Measurements from ENCODE around the gene ITGA8. TPM values are rescaled to one million over a fixed set of nuclear protein-coding genes. Genes with fewer than 3 reads are reported as not detected.
"Not testable (repeated sequence)": the region's sequence is repeated elsewhere in the genome, so short reads cannot be mapped to it uniquely, and the experiment has no call there.

Gene ITGA8
- total RNA-seq, 1 donor from 2014 or later: 2.5 TPM

GRCh38 chr10:15582972-15583371 lies 136.8 kb downstream of the ITGA8 start:
- DNase-seq (ENCODE audit: low spot score): not testable (repeated sequence)
- intact Hi-C loops (cut with DNase I): loop anchor here (10.0 kb wide), 1 partner anchor 148 kb away; no protein-coding TSS in a partner anchor

DNA sequence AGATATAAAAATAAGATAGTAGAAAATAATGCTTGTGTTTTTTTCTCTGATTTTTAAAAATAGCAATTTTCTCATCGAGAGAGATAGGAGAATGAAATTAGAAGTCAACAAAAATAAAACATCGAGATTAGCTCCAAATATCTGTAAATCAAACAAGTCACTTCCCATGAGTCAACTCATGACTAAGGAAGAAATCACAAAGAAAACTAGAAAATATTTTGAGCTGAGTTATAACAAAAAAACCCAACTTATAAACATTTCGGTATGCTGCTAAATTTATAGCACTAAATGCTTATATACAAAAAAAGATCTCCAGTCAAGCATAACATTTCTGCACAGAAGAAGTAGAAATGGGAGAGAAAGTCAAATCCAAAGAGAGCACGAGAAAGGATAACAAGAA lies 140.1 kb downstream of the ITGA8 start:
- intact Hi-C loops (cut with DNase I): loop anchor here (10.0 kb wide), 1 partner anchor 145 kb away; no protein-coding TSS in a partner anchor

GRCh38 chr10:15572531-15573045 lies 147.1 kb downstream of the ITGA8 start:
- intact Hi-C loops (cut with DNase I): no loop called here
- no peak for DNase-seq (ENCODE audit: low spot score)

More for the DNA sequence above, 140.1 kb downstream of the ITGA8 start:
- no peak for DNase-seq (ENCODE audit: low spot score)

- intact Hi-C loops (cut with DNase I): no loop called here
- DNase-seq (ENCODE audit: low spot score): no peak
Measured at GRCh38 chr10:15571575-15571974, 148.1 kb downstream of the ITGA8 start.

GRCh38 chr10:15570738-15571339 lies 148.9 kb downstream of the ITGA8 start:
- DNase-seq (ENCODE audit: low spot score): no peak
- intact Hi-C loops (cut with DNase I): no loop called here

- DNase-seq (ENCODE audit: low spot score): no peak
- intact Hi-C loops (cut with DNase I): no loop called here
Measured at GRCh38 chr10:15567952-15568351, 151.8 kb downstream of the ITGA8 start.

GRCh38 chr10:15563246-15563645 lies 156.5 kb downstream of the ITGA8 start:
- DNase-seq (ENCODE audit: low spot score): no peak
- intact Hi-C loops (cut with DNase I): no loop called here

- intact Hi-C loops (cut with DNase I): no loop called here
- DNase-seq (ENCODE audit: low spot score): no peak
Measured at GRCh38 chr10:15562578-15562977, 157.1 kb downstream of the ITGA8 start.

DNA sequence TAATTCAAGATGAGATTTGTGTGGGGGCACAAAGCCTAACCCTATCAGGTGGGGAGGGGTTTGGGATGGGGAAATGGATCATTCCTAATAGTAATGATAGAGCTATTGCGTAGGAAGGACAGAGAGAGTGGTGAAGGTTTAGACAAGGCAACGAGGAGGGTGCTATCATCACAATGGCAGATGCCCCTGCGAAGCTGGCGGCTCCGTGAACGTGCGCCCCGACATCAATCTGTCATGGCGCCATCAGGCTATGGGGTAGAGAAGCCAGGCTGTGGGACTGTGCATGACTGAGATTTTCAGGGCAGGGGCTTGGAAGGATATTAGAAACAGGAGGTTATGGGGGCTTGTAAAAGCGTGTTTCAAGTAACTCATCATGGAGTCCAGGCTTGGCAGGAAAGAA lies 157.6 kb downstream of the ITGA8 start:
- no peak for DNase-seq (ENCODE audit: low spot score)
- intact Hi-C loops (cut with DNase I): no loop called here

DNA sequence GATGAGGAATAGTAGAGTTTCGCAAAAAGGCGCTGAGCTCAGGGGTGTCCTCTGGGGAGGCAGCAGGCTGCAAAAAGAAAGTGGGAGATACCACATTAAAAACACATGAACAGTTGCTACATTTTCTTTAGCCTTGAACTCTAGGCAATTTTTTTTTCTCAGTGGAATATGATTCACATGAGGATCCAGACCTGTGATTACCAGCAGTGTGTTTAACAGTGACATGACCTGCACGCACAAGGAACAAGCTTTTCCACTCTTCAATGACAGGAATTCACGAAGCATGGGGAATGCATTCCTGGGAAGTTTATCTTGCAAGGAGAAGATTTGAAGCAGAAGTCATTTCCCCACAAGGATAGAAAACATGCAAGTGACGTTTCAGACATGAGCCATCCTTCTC lies 161.6 kb downstream of the ITGA8 start:
- DNase-seq (ENCODE audit: low spot score): no peak
- intact Hi-C loops (cut with DNase I): no loop called here

DNA sequence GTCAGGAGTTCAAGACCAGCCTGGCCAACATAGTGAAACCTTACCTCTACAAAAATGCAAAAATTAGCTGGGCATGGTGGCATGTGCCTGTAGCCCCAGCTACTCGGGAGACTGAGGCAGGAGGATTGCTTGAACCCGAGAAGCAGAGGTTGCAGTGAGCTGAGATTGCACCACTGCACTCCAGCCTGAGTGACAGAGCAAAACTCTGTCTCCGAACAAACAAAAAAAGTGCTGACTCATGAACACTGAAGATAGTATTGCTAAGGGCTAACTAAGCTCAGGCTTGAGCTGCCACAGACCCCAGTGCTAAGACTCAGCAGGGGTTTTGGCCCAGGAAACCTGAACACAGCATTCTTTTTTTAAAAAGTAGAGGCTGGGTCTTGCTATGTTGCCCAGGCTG lies 162.6 kb downstream of the ITGA8 start:
- DNase-seq (ENCODE audit: low spot score); intact Hi-C loops (cut with DNase I): not testable (repeated sequence)

DNA sequence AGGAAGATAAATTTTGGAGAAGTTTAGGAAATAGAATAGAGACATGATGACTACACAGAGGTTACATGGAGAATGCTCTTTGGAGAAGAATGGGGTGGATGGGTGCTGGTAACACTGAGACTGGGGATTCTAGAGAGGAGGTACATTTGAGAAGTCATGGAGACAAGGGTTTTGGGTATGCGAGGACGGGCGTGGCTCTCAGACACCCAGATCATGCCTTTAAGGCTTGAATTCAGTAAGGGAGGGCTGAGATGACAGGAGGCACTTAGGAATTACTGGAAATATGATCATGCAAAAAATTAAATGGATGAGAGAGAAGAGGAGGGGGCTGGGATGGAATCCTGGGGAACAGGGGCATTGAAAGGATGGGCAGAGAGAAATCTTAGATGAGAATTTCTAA lies 168.8 kb downstream of the ITGA8 start:
- DNase-seq (ENCODE audit: low spot score): no peak
- intact Hi-C loops (cut with DNase I): no loop called here

DNA sequence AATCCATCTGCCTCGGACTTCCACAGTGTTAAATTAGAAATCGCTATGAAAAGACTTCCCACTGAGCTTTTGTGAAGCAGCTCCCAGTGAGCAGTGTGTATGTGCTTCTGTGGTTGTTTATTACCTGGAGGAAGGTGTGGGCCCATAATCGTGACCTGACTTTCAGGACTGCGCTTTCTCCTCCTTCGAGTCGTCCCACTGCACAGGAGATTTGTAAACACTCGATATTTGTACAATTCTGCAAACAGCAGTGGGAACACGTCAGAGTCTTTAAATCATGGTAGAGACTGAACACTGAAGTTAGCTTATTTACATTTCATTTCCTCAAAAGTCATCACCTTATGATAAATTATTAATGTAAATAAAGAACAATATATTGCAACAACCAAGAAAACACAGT lies 171.4 kb downstream of the ITGA8 start:
- intact Hi-C loops (cut with DNase I): no loop called here
- DNase-seq (ENCODE audit: low spot score): no peak

DNA sequence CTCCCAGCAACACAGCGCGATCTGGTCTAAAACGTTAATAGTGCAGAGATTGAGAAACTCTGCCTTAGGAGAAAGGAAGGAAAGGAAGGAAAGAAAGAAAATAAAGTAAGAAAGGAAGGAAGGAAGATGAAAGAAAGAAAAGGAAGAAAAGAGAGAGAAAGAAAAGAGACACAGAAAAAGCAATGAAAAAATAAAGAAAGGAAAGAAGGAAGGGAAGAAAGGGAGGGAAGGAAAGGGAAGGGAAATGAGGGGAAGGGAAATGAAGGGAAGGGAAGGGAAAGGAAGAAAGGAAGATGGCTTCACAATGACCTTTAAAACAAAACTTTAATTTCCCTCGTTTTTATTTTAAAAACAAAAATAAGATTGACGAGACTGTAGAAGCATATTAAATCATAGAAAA lies 173.1 kb downstream of the ITGA8 start:
- no peak for DNase-seq (ENCODE audit: low spot score)
- intact Hi-C loops (cut with DNase I): no loop called here

GRCh38 chr10:15545884-15546283 lies 173.8 kb downstream of the ITGA8 start:
- DNase-seq (ENCODE audit: low spot score): no peak
- intact Hi-C loops (cut with DNase I): no loop called here

GRCh38 chr10:15545266-15545665 lies 174.5 kb downstream of the ITGA8 start:
- no peak for DNase-seq (ENCODE audit: low spot score)
- intact Hi-C loops (cut with DNase I): no loop called here

DNA sequence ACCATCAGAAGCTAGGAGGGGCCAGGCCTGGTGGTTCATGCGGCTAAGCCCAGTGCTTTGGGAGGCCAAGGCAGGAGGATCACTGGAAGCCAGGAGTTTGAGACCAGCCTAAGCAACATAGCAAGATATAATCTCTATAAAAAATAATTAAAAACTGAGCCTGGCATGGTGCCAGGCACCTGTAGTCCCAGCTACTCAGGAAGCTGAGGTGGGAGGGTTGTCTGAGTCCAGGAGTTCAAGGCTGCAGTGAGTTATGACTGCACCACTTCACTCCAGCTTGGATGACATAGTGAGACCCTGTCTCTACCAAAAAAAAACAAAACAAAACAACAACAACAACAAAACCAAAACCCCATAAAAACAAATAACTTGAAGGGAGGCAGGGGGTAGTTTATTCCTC lies 175.7 kb downstream of the ITGA8 start:
- DNase-seq (ENCODE audit: low spot score): no peak
- intact Hi-C loops (cut with DNase I): no loop called here

DNA sequence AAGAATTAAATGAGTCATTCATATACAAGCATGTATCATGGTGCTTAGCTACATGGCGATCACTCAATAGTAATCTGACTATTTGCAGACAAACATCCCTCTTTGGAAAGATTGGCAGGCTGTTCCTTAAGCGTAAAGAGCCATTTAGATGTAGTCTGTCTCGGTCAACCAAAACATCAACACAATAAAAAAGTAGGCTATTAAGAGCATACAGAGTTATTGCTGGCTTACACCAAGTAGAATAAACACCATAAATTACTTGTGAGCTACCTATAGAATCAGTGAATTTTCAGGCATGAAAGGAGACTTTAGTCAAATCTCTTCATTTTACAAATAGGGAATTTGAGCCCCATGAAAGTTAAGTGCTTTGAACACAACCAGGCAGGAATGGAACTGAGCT lies 176.9 kb downstream of the ITGA8 start:
- DNase-seq (ENCODE audit: low spot score): no peak
- intact Hi-C loops (cut with DNase I): no loop called here

DNA sequence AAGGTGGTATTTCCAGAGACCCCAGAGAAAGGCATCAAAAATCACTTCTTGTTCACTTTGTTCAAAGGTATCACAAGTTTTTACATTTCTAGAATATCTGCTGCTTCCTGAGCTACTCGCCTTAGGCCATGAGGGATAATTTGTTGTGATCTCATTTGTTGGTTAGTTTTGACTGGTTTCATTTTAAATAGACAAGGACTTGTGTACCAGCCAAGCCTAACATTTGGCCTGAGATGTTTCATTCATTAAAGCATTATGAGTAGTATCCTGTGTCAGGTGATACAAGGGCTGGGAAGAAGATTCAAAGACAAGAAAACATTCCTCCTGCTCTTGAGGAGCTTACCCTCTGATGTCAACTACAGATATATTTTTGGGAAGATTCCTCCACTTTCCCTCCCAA lies 178.3 kb downstream of the ITGA8 start:
- intact Hi-C loops (cut with DNase I): no loop called here
- DNase-seq (ENCODE audit: low spot score): no peak

- intact Hi-C loops (cut with DNase I): no loop called here
- DNase-seq (ENCODE audit: low spot score): no peak
Measured at GRCh38 chr10:15540727-15541126, 179.0 kb downstream of the ITGA8 start.

DNA sequence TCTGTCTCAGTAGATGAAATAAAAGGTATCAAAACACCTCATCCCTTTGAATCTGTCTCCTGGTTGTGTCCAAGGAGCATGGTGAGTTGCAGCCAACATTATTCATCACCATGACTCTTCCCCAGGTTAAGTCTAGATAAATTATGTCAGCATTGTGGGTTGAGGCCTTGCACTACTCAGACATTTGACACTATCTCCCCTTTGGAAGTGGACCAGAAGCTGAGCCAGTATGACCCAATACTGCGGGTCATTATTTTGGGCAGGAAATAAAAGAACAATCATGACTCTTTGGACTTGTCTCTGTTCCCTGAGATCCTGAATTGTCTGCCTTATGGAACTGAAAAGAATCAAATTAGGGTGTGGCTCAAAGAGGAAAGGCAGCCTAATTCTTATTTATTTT lies 180.5 kb downstream of the ITGA8 start:
- no peak for DNase-seq (ENCODE audit: low spot score)
- intact Hi-C loops (cut with DNase I): no loop called here
